WTC11 (cell line): Measurements from ENCODE around the gene RPUSD4. TPM values are rescaled to one million over a fixed set of nuclear protein-coding genes. Genes with fewer than 3 reads are reported as not detected.

ENCODE experiments used
- ATAC-seq: fragments of 200-7000 bp; cut with Tn5 transposase; 2 replicates; pipeline ENCODE4 v1.10.0; 2021; ENCODE audit warnings: mild to moderate bottlenecking, moderate library complexity
- CTCF ChIA-PET: fragments of 300-600 bp; sonication (Branson Sonifier 250); formaldehyde crosslinking; loops from one replicate; lab custom pipeline; 2021; ENCODE audit warnings: antibody characterized with exemption; lab: Charles Lee
- POLR2A ChIA-PET: fragments of 350-600 bp; sonication (Branson Sonifier 250); formaldehyde crosslinking; loops from one replicate; lab custom pipeline; 2021; ENCODE audit warnings: antibody characterized with exemption; lab: Charles Lee
- DNase-seq: peaks from one replicate; pipeline ENCODE4 v3.0.0; 2021; ENCODE audit warnings: low spot score
- H3K27ac Mint-ChIP-seq: 2 replicates; pipeline ENCODE4 v1.8.0; 2021; ENCODE audit warnings: mixed read lengths
- H3K27me3 Mint-ChIP-seq: 2 replicates; pipeline ENCODE4 v1.8.0; 2021; ENCODE audit warnings: low read depth, mild to moderate bottlenecking, moderate library complexity, mixed read lengths
- H3K36me3 Mint-ChIP-seq: 2 replicates; pipeline ENCODE4 v1.8.0; 2021; ENCODE audit warnings: mixed read lengths
- H3K4me1 Mint-ChIP-seq: 2 replicates; pipeline ENCODE4 v1.8.0; 2022; ENCODE audit warnings: mixed read lengths
- H3K4me3 Mint-ChIP-seq: 2 replicates; pipeline ENCODE4 v1.8.0; 2021; ENCODE audit warnings: mild to moderate bottlenecking, moderate library complexity, mixed read lengths
- H3K9me3 Mint-ChIP-seq: 2 replicates; pipeline ENCODE4 v1.8.0; 2021; ENCODE audit warnings: mixed read lengths
- ATF1 ChIP-seq: sonication (generic); formaldehyde crosslinking; IDR thresholded peaks from 2 replicates; pipeline ENCODE4 v1.8.1; 2023; ENCODE audit warnings: mild to moderate bottlenecking, moderate library complexity, missing genetic modification reagents
- ATF3 ChIP-seq: sonication (generic); formaldehyde crosslinking; conservative IDR thresholded peaks from 2 replicates; pipeline ENCODE4 v1.8.1; 2022; ENCODE audit warnings: mild to moderate bottlenecking, missing genetic modification reagents
- CREM ChIP-seq: sonication (generic); formaldehyde crosslinking; IDR thresholded peaks from 2 replicates; pipeline ENCODE4 v1.8.1; 2022; ENCODE audit warnings: mild to moderate bottlenecking, missing genetic modification reagents, moderate library complexity
- E2F4 ChIP-seq: sonication (generic); formaldehyde crosslinking; IDR thresholded peaks from 2 replicates; pipeline ENCODE4 v1.8.1; 2022; ENCODE audit warnings: low read depth, mild to moderate bottlenecking, moderate library complexity, missing genetic modification reagents, borderline replicate concordance
- E2F5 ChIP-seq: sonication (generic); formaldehyde crosslinking; IDR thresholded peaks from 2 replicates; pipeline ENCODE4 v1.8.1; 2022; ENCODE audit warnings: mild to moderate bottlenecking, moderate library complexity, missing genetic modification reagents
- ELF4 ChIP-seq: sonication (generic); formaldehyde crosslinking; IDR thresholded peaks from 2 replicates; pipeline ENCODE4 v1.8.1; 2022; ENCODE audit warnings: low read depth, mild to moderate bottlenecking, moderate library complexity, missing genetic modification reagents
- ERG ChIP-seq: fragments of 250-450 bp; sonication (Bioruptor Pico); IDR thresholded peaks from 2 replicates; pipeline ENCODE4 v1.8.0; 2021; ENCODE audit warnings: mild to moderate bottlenecking
- ETV6 ChIP-seq: sonication (generic); formaldehyde crosslinking; IDR thresholded peaks from 2 replicates; pipeline ENCODE4 v1.8.1; 2022; ENCODE audit warnings: mild to moderate bottlenecking, missing genetic modification reagents
- FOXJ3 ChIP-seq: sonication (generic); formaldehyde crosslinking; IDR thresholded peaks from 2 replicates; pipeline ENCODE4 v1.9.0; 2021; ENCODE audit warnings: missing genetic modification reagents, mild to moderate bottlenecking, borderline replicate concordance
- FOXP4 ChIP-seq: sonication (generic); formaldehyde crosslinking; IDR thresholded peaks from 2 replicates; pipeline ENCODE4 v1.8.0; 2022; ENCODE audit warnings: mild to moderate bottlenecking, missing genetic modification reagents
- GRHL2 ChIP-seq: fragments of 250-450 bp; sonication (Bioruptor Pico); IDR thresholded peaks from 2 replicates; pipeline ENCODE4 v1.8.0; 2022; ENCODE audit warnings: mild to moderate bottlenecking, moderate library complexity; ENCODE audit not compliant: insufficient replicate concordance, severe bottlenecking
- HMGA2 ChIP-seq: fragments of 250-450 bp; sonication (Bioruptor Pico); IDR thresholded peaks from 2 replicates; pipeline ENCODE4 v1.4.0; 2021; ENCODE audit warnings: mild to moderate bottlenecking, moderate library complexity
- HMGXB4 ChIP-seq: sonication (generic); formaldehyde crosslinking; IDR thresholded peaks from 2 replicates; pipeline ENCODE4 v1.8.1; 2023; ENCODE audit warnings: mild to moderate bottlenecking, moderate library complexity, missing genetic modification reagents
- MLX ChIP-seq: sonication (generic); formaldehyde crosslinking; IDR thresholded peaks from 2 replicates; pipeline ENCODE4 v1.8.1; 2023; ENCODE audit warnings: mild to moderate bottlenecking, missing genetic modification reagents, moderate library complexity
- OVOL2 ChIP-seq: fragments of 250-450 bp; sonication (Bioruptor Pico); IDR thresholded peaks from 2 replicates; pipeline ENCODE4 v1.9.0; 2021; ENCODE audit warnings: mild to moderate bottlenecking, borderline replicate concordance
- PRRX2 ChIP-seq: fragments of 250-450 bp; sonication (Bioruptor Pico); IDR thresholded peaks from 2 replicates; pipeline ENCODE4 v1.8.0; 2021; ENCODE audit warnings: mild to moderate bottlenecking
- RELA ChIP-seq: sonication (generic); formaldehyde crosslinking; IDR thresholded peaks from 2 replicates; pipeline ENCODE4 v1.8.1; 2022; ENCODE audit warnings: missing genetic modification reagents, mild to moderate bottlenecking, borderline replicate concordance
- RORB ChIP-seq: fragments of 250-450 bp; sonication (Bioruptor Pico); IDR thresholded peaks from 2 replicates; pipeline ENCODE4 v1.9.0; 2021; ENCODE audit warnings: mild to moderate bottlenecking
- SMAD4 ChIP-seq: sonication (generic); formaldehyde crosslinking; IDR thresholded peaks from 2 replicates; pipeline ENCODE4 v1.8.0; 2022; ENCODE audit warnings: mild to moderate bottlenecking, missing genetic modification reagents
- SP1 ChIP-seq: sonication (generic); formaldehyde crosslinking; conservative IDR thresholded peaks from 2 replicates; pipeline ENCODE4 v1.8.1; 2022; ENCODE audit warnings: missing genetic modification reagents
- TEAD4 ChIP-seq: sonication (generic); formaldehyde crosslinking; IDR thresholded peaks from 2 replicates; pipeline ENCODE4 v1.8.0; 2022; ENCODE audit warnings: mild to moderate bottlenecking, missing genetic modification reagents
- USF2 ChIP-seq: sonication (generic); formaldehyde crosslinking; IDR thresholded peaks from 2 replicates; pipeline ENCODE4 v1.8.1; 2023; ENCODE audit warnings: mild to moderate bottlenecking, missing genetic modification reagents, moderate library complexity
- ZNF121 ChIP-seq: sonication (generic); formaldehyde crosslinking; IDR thresholded peaks from 2 replicates; pipeline ENCODE4 v1.8.0; 2023; ENCODE audit warnings: missing genetic modification reagents
- ZNF317 ChIP-seq: sonication (generic); formaldehyde crosslinking; IDR thresholded peaks from 2 replicates; pipeline ENCODE4 v1.8.1; 2023; ENCODE audit warnings: low read depth, mild to moderate bottlenecking, moderate library complexity, missing genetic modification reagents, borderline replicate concordance
- ZNF512 ChIP-seq: sonication (generic); formaldehyde crosslinking; IDR thresholded peaks from 2 replicates; pipeline ENCODE4 v1.8.1; 2022; ENCODE audit warnings: missing genetic modification reagents, borderline replicate concordance
- total RNA-seq: library from RNA; stranded (reverse); gene quantifications from 3 replicates; pipeline ENCODE4 v1.2.3, GENCODE V29; 2021

The RPUSD4 gene
- total RNA-seq, 1 experiment from 2014 or later = 46.6 TPM

- ATAC-seq = no peak
- Mint-ChIP-seq H3K4me1 (no peaks in the 10 kb centered on the region), H3K27me3 (no peaks in the 10 kb centered on the region), H3K9me3 (peaks cover 13% of the 10 kb centered on the region), H3K27ac (no peak overlapping the region), H3K4me3 (no peak overlapping the region), H3K36me3 (peaks cover 17% of the 10 kb centered on the region)
- no peak for DNase-seq
- POLR2A ChIA-PET = no interaction called here
- CTCF ChIA-PET = no interaction called here
- no peak for TF ChIP-seq USF2 (CRISPR knock-in tag)
- no peak for TF ChIP-seq ZNF121 (CRISPR knock-in tag)
- TF ChIP-seq HMGXB4 (CRISPR knock-in tag) = no peak
- no peak for TF ChIP-seq ELF4 (CRISPR knock-in tag)
- TF ChIP-seq GRHL2 (CRISPR knock-in tag) = no peak
- no peak for TF ChIP-seq FOXP4 (CRISPR knock-in tag)
- no peak for TF ChIP-seq ATF1 (CRISPR knock-in tag)
- TF ChIP-seq TEAD4 (CRISPR knock-in tag) = no peak
- no peak for TF ChIP-seq CREM (CRISPR knock-in tag)
- no peak for TF ChIP-seq ATF3
- no peak for TF ChIP-seq HMGA2 (CRISPR knock-in tag)
- no peak for TF ChIP-seq RORB (CRISPR knock-in tag)
- no peak for TF ChIP-seq FOXJ3 (CRISPR knock-in tag)
- TF ChIP-seq ETV6 (CRISPR knock-in tag) = no peak
- TF ChIP-seq ZNF512 (CRISPR knock-in tag) = no peak
- no peak for TF ChIP-seq ZNF317 (CRISPR knock-in tag)
- no peak for TF ChIP-seq E2F4
- no peak for TF ChIP-seq SMAD4
Observed at GRCh38 chr11:126224647-126225294, 13.3 kb upstream of the RPUSD4 start.

- DNase-seq (no peak), ATAC-seq (no peak)
- no peak overlapping the region for H3K4me3 Mint-ChIP-seq
- H3K4me1 Mint-ChIP-seq = no peaks in the 10 kb centered on the region
- ChIA-PET POLR2A (no interaction called here), CTCF (no interaction called here)
- no peaks in the 10 kb centered on the region for H3K27me3 Mint-ChIP-seq
- peaks cover 2% of the 10 kb centered on the region; the same call in 1 of the 2 replicates for H3K36me3 Mint-ChIP-seq
- no peak overlapping the region for H3K27ac Mint-ChIP-seq
- peaks cover 3% of the 10 kb centered on the region; the same call in 1 of the 2 replicates for H3K9me3 Mint-ChIP-seq
- no peak for TF ChIP-seq OVOL2 (CRISPR knock-in tag)
- no peak for TF ChIP-seq RELA (CRISPR knock-in tag)
- no peak for TF ChIP-seq MLX (CRISPR knock-in tag)
- no peak for TF ChIP-seq ELF4 (CRISPR knock-in tag)
- TF ChIP-seq ATF3 = no peak
- no peak for TF ChIP-seq ERG (CRISPR knock-in tag)
- no peak for TF ChIP-seq PRRX2 (CRISPR knock-in tag)
- no peak for TF ChIP-seq HMGA2 (CRISPR knock-in tag)
- TF ChIP-seq SP1 (CRISPR knock-in tag) = no peak
- no peak for TF ChIP-seq E2F5 (CRISPR knock-in tag)
Observed at GRCh38 chr11:126219547-126219946, 8.1 kb upstream of the RPUSD4 start.
